IMR-90 (cell line): Measurements from ENCODE around the gene UMODL1. TPM values are rescaled to one million over a fixed set of nuclear protein-coding genes. Genes with fewer than 3 reads are reported as not detected.

Source experiments
- ATAC-seq: fragments of 200-7000 bp; cut with Tn5 transposase; 2 replicates; pipeline ENCODE4 v1.9.1; 2020; ENCODE audit warnings: low read depth, mild to moderate bottlenecking, moderate library complexity
- BruUV-seq: library from RNA; stranded (reverse); fragments of 400-500 nt; replicated peaks from 2 replicates; lab custom pipeline; 2021; lab: Mats Ljungman, UMichigan
- CTCF ChIA-PET: fragments of 300-600 bp; formaldehyde crosslinking; extraction: SDS; loops from one replicate; lab custom pipeline; 2021; ENCODE audit warnings: antibody characterized with exemption; lab: Yijun Ruan, JAX
- POLR2A ChIA-PET: fragments of 300-600 bp; sonication (Branson Sonifier 250); formaldehyde crosslinking; loops from one replicate; lab custom pipeline; 2022; ENCODE audit warnings: antibody characterized with exemption; ENCODE audit not compliant: unreplicated experiment; lab: Charles Lee
- DNase-seq: peaks from one replicate; pipeline ENCODE4 v3.0.0; 2013
- H2AFZ ChIP-seq: replicated peaks from 2 replicates; pipeline ENCODE3; 2013; ENCODE audit warnings: low read length, mild to moderate bottlenecking; ENCODE audit not compliant: poor library complexity
- H2AK5ac ChIP-seq: 2 replicates; pipeline ENCODE4 v1.6.1; 2013; ENCODE audit warnings: low read depth, low read length, inconsistent platforms
- H2AK9ac ChIP-seq: replicated peaks from 2 replicates; pipeline ENCODE3; 2013; ENCODE audit warnings: mild to moderate bottlenecking, low read depth, low read length, moderate library complexity; ENCODE audit not compliant: poor library complexity
- H2BK120ac ChIP-seq: 2 replicates; pipeline ENCODE4 v1.6.1; 2013; ENCODE audit warnings: low read depth, low read length, inconsistent platforms
- H2BK15ac ChIP-seq: 3 replicates; pipeline ENCODE4 v1.6.1; 2013; ENCODE audit warnings: low read depth, low read length, inconsistent platforms
- H2BK20ac ChIP-seq: 2 replicates; pipeline ENCODE4 v1.6.1; 2013; ENCODE audit warnings: low read depth, mild to moderate bottlenecking, inconsistent platforms, low read length, moderate library complexity
- H2BK5ac ChIP-seq: 2 replicates; pipeline ENCODE4 v1.6.1; 2013; ENCODE audit warnings: mild to moderate bottlenecking, low read depth, low read length, inconsistent platforms; ENCODE audit not compliant: poor library complexity, severe bottlenecking
- H3K14ac ChIP-seq: replicated peaks from 2 replicates; pipeline ENCODE4 v1.6.1; 2013; ENCODE audit warnings: low read depth, low read length, inconsistent platforms
- H3K18ac ChIP-seq: 2 replicates; pipeline ENCODE4 v1.6.1; 2013; ENCODE audit warnings: low read depth, low read length, control low read depth
- H3K23ac ChIP-seq: 2 replicates; pipeline ENCODE4 v1.6.1; 2013; ENCODE audit warnings: low read depth, low read length, inconsistent platforms
- H3K27ac ChIP-seq: 2 replicates; pipeline ENCODE4 v1.5.1; 2013; ENCODE audit warnings: mild to moderate bottlenecking, control low read depth, low read length; ENCODE audit not compliant: insufficient read depth
- H3K27me3 ChIP-seq: 2 replicates; pipeline ENCODE4 v1.6.1; 2013; ENCODE audit warnings: low read length; ENCODE audit not compliant: control insufficient read depth, insufficient read depth
- H3K36me3 ChIP-seq: 2 replicates; pipeline ENCODE4 v1.6.1; 2013; ENCODE audit warnings: low read length, mixed read lengths; ENCODE audit not compliant: control insufficient read depth, insufficient read depth
- H3K4ac ChIP-seq: 2 replicates; pipeline ENCODE4 v1.6.1; 2013; ENCODE audit warnings: low read depth, low read length, inconsistent platforms
- H3K4me1 ChIP-seq: 2 replicates; pipeline ENCODE4 v1.6.1; 2013; ENCODE audit warnings: low read length, mixed read lengths; ENCODE audit not compliant: control insufficient read depth, insufficient read depth
- H3K4me2 ChIP-seq: 2 replicates; pipeline ENCODE4 v1.6.1; 2013; ENCODE audit warnings: low read depth, mild to moderate bottlenecking, control low read depth, low read length, moderate library complexity
- H3K4me3 ChIP-seq: 2 replicates; pipeline ENCODE4 v1.5.1; 2013; ENCODE audit warnings: low read depth, mild to moderate bottlenecking, control low read depth, low read length, moderate library complexity; ENCODE audit not compliant: insufficient read depth
- H3K56ac ChIP-seq: 2 replicates; pipeline ENCODE4 v1.6.1; 2013; ENCODE audit warnings: low read length, inconsistent platforms; ENCODE audit not compliant: insufficient read depth; ENCODE audit errors: extremely low read depth
- H3K79me1 ChIP-seq, 2 experiments: 2 replicates each; pipeline ENCODE4 v1.6.1; 2013; ENCODE audit warnings: low read length in 2 of 2, inconsistent platforms in 1 of 2, low read depth in 1 of 2
- H3K9ac ChIP-seq: 2 replicates; pipeline ENCODE4 v1.6.1; 2013; ENCODE audit warnings: low read depth, low read length, control low read depth
- H3K9me1 ChIP-seq: 2 replicates; pipeline ENCODE4 v1.6.1; 2013; ENCODE audit warnings: low read length, inconsistent platforms; ENCODE audit not compliant: insufficient read depth
- H3K9me3 ChIP-seq: 2 replicates; pipeline ENCODE4 v1.6.1; 2013; ENCODE audit warnings: low read length; ENCODE audit not compliant: control insufficient read depth, insufficient read depth
- H4K20me1 ChIP-seq: 2 replicates; pipeline ENCODE4 v1.6.1; 2013; ENCODE audit warnings: low read length, inconsistent platforms; ENCODE audit not compliant: insufficient read depth
- H4K5ac ChIP-seq: 2 replicates; pipeline ENCODE4 v1.6.1; 2013; ENCODE audit warnings: mild to moderate bottlenecking, low read depth, low read length, control low read depth
- H4K8ac ChIP-seq, 2 experiments: 2 replicates each; pipeline ENCODE4 v1.6.1; 2013; ENCODE audit warnings: low read depth in 2 of 2, low read length in 2 of 2, control low read depth in 1 of 2, inconsistent platforms in 1 of 2
- H4K91ac ChIP-seq: 2 replicates; pipeline ENCODE4 v1.6.1; 2013; ENCODE audit warnings: low read depth, low read length, inconsistent platforms; ENCODE audit not compliant: insufficient read depth
- CEBPB ChIP-seq: IDR thresholded peaks from 2 replicates; pipeline ENCODE4 v1.6.1; 2012; ENCODE audit warnings: low read depth, low read length, improper control_type of control experiment
- MXI1 ChIP-seq: IDR thresholded peaks from 2 replicates; pipeline ENCODE4 v1.6.1; 2012; ENCODE audit warnings: low read depth, mild to moderate bottlenecking, low read length, moderate library complexity, borderline replicate concordance
- NFE2L2 ChIP-seq: fragments of 150-350 bp; IDR thresholded peaks from 2 replicates; pipeline ENCODE4 v1.6.1; 2016; ENCODE audit warnings: low read depth, mild to moderate bottlenecking, low read length
- RAD21 ChIP-seq: IDR thresholded peaks from 2 replicates; pipeline ENCODE4 v1.6.1; 2012; ENCODE audit warnings: low read length, improper control_type of control experiment
- RCOR1 ChIP-seq: IDR thresholded peaks from 2 replicates; pipeline ENCODE4 v1.6.1; 2012; ENCODE audit warnings: mild to moderate bottlenecking, low read length, improper control_type of control experiment; ENCODE audit not compliant: insufficient replicate concordance
- WGBS, 2 experiments: methylation state at CpG; one replicate each; pipeline versions ENCODE4 v1.1.5 to v1.1.7; 2013; ENCODE audit warnings: missing lambda C conversion rate in 2 of 2; ENCODE audit not compliant: insufficient read length in 1 of 2; ENCODE audit errors: extremely low coverage in 2 of 2; 5-methylcytosine and 5-hydroxymethylcytosine counted together
- dilution Hi-C: fragments of 300-500 bp; cut with HindIII; formaldehyde crosslinking; loops from one replicate; pipeline ENCODE4 v1.14.3; 2018; ENCODE audit warnings: low sequenced_read_pairs; ENCODE audit not compliant: unreplicated experiment
- in situ Hi-C: fragments of 300-500 bp; cut with MboI; formaldehyde crosslinking; loops from 3 replicates; pipeline ENCODE4 v1.14.3; 2019; ENCODE audit warnings: low sequenced_read_pairs, inconsistent platforms, mixed read lengths
- intact Hi-C: fragments of 100-400 bp; cut with micrococcal nuclease; formaldehyde crosslinking; loops from 2 replicates; pipeline ENCODE4 v1.10.0; 2022
- polyA plus RNA-seq, 3 experiments: library from polyadenylated mRNA; depleted of rRNA; stranded (reverse); fragments of >200 nt; gene quantifications; 2 replicates each; pipeline ENCODE4 v1.2.3, GENCODE V29; 2012; ENCODE audit warnings: low replicate concordance in 1 of 3
- total RNA-seq: library from RNA; depleted of rRNA; stranded (reverse); fragments of >200 nt; gene quantifications from 2 replicates; pipeline ENCODE4 v1.2.3, GENCODE V29; 2012
- TF ChIP-seq, protein P1 (sequence below): fragments of 150-350 bp; IDR thresholded peaks from 2 replicates; pipeline ENCODE4 v1.6.1; 2016; ENCODE audit warnings: low read depth, mild to moderate bottlenecking, low read length, moderate library complexity, borderline replicate concordance
- TF ChIP-seq, protein P2 (sequence below): conservative IDR thresholded peaks from 2 replicates; pipeline ENCODE4 v1.5.1; 2012; ENCODE audit warnings: mild to moderate bottlenecking, low read depth, low read length, improper control_type of control experiment

The UMODL1 gene
- total and polyA plus RNA-seq, 2 of the 4 experiments (the other 2 are of a cell fraction) = 0.02 TPM; not detected in 1

DNA sequence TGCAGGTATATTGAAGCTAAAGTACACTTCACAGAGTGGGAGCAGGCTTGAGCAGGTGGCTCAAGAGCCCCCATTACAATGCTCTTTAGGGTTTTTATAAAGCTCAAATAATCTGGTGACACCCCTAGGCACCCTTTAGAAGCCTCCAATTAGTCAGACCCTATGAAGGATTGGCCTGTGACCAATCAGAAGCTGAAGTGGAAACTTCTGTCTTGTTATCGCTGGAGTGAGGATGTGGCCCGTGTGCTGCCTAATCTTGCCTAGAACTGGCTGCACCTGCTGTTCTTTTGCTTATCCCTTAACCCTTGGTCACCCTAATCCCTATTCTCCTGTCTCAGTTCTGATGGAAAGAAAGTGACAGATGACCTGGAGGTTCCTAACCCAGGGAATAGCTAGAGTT, 77.0 kb downstream of the UMODL1 start:
- Histone ChIP-seq H3K9ac (no peak overlapping the region), H3K23ac (no peak overlapping the region), H3K36me3 (no peaks in the 10 kb centered on the region), H2BK20ac (no peak overlapping the region), H4K91ac (no peak overlapping the region), H4K20me1 (no peaks in the 10 kb centered on the region; the same call in 1 of the 2 replicates), H3K27ac (no peak overlapping the region), H4K8ac (no peak overlapping the region), H3K4me3 (no peak overlapping the region), H3K79me1 (no peaks in the 10 kb centered on the region), H3K4me1 (no peaks in the 10 kb centered on the region), H3K18ac (no peak overlapping the region), H2AK5ac (no peak overlapping the region), H2BK15ac (no peak overlapping the region), H2AK9ac (no peak overlapping the region), H3K56ac (no peak overlapping the region), H3K9me1 (no peaks in the 10 kb centered on the region), H3K9me3 (no peaks in the 10 kb centered on the region), H3K14ac (no peak overlapping the region), H2AFZ (no peak overlapping the region), H2BK120ac (no peak overlapping the region), H3K4me2 (no peak overlapping the region), H3K27me3 (peaks cover 46% of the 10 kb centered on the region), H4K5ac (no peak overlapping the region), H2BK5ac (no peak overlapping the region), H3K4ac (no peak overlapping the region)
- ChIA-PET CTCF (interaction anchor here (0.5 kb wide), 1 partner anchor 29 kb away, joined by 3 read pairs; no protein-coding TSS in a partner anchor), POLR2A (no interaction called here)
- in situ Hi-C loops = loop anchor here (10.0 kb wide), 1 partner anchor 427 kb away; no protein-coding TSS in a partner anchor
- dilution Hi-C loops = no loop called here
- intact Hi-C loops = loop anchor here (10.0 kb wide), 2 partner anchors 427 to 667 kb away; no protein-coding TSS in a partner anchor
- no TSS peak for BruUV-seq
- DNase-seq = no peak
- WGBS, 2 experiments = no CpG with 5 or more reads among the region's 2 CpGs
- no peak for ATAC-seq
- TF ChIP-seq, protein P1, sequence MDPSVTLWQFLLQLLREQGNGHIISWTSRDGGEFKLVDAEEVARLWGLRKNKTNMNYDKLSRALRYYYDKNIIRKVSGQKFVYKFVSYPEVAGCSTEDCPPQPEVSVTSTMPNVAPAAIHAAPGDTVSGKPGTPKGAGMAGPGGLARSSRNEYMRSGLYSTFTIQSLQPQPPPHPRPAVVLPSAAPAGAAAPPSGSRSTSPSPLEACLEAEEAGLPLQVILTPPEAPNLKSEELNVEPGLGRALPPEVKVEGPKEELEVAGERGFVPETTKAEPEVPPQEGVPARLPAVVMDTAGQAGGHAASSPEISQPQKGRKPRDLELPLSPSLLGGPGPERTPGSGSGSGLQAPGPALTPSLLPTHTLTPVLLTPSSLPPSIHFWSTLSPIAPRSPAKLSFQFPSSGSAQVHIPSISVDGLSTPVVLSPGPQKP = no peak
- TF ChIP-seq RCOR1 = no peak
- no peak for TF ChIP-seq RAD21
- TF ChIP-seq CEBPB = no peak
- no peak for TF ChIP-seq NFE2L2
- no peak for TF ChIP-seq MXI1
- TF ChIP-seq, protein P2, sequence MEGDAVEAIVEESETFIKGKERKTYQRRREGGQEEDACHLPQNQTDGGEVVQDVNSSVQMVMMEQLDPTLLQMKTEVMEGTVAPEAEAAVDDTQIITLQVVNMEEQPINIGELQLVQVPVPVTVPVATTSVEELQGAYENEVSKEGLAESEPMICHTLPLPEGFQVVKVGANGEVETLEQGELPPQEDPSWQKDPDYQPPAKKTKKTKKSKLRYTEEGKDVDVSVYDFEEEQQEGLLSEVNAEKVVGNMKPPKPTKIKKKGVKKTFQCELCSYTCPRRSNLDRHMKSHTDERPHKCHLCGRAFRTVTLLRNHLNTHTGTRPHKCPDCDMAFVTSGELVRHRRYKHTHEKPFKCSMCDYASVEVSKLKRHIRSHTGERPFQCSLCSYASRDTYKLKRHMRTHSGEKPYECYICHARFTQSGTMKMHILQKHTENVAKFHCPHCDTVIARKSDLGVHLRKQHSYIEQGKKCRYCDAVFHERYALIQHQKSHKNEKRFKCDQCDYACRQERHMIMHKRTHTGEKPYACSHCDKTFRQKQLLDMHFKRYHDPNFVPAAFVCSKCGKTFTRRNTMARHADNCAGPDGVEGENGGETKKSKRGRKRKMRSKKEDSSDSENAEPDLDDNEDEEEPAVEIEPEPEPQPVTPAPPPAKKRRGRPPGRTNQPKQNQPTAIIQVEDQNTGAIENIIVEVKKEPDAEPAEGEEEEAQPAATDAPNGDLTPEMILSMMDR = no peak
